GM19238 (cell line): ENCODE data around the gene HNRNPA0.
"Not testable (repeated sequence)": the region's sequence is repeated elsewhere in the genome, so short reads cannot be mapped to it uniquely, and the experiment has no call there.

ENCODE experiments used
- DNase-seq: peaks from one replicate; pipeline ENCODE4 v3.0.0; 2011; ENCODE audit warnings: low spot score; ENCODE audit not compliant: insufficient read length

Gene HNRNPA0

DNA sequence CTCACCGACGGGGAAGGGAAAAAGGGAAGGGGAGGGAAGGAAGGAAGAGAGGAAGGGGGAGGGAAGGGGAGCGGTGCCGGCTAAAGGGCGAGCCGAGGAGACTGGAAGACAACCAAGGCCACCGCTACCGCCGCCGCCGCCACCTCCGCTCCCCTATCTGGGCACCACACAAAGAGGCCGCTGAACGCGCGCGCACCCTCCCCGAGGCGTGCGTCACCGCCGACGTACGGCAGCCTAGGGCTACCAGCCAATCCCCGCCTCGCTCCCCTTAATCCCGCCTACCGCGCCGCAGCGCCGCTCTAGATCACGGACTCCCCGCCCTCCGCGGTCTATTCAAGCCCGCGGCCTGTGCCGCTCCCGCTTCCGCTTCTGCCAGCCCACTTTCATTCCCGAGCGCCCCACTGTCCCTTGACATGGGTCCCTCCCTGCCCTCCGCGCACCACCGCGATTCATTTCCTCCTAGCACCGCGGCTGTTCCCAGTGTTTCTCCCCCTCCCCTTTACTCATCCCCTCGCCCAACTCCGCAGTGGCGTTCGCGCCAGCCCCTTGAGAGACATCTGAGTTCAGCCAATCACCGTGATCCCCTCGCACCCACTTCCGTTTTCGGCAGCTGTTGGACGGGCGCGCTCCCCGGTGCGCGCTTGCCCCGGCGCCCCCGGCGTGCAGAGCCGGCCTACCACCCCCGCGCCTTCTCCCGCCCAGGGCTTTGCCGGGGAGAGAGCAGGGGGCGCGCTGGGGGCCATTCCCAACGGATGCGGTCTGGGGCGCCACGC is at the start of gene HNRNPA0:
Gene HNRNPA0, minus strand, starts transcription at position 176 of the 773 bp plus-strand sequence. CDS start 297 bp downstream, outside the sequence.
- peak; percentile 87 for DNase-seq

DNA sequence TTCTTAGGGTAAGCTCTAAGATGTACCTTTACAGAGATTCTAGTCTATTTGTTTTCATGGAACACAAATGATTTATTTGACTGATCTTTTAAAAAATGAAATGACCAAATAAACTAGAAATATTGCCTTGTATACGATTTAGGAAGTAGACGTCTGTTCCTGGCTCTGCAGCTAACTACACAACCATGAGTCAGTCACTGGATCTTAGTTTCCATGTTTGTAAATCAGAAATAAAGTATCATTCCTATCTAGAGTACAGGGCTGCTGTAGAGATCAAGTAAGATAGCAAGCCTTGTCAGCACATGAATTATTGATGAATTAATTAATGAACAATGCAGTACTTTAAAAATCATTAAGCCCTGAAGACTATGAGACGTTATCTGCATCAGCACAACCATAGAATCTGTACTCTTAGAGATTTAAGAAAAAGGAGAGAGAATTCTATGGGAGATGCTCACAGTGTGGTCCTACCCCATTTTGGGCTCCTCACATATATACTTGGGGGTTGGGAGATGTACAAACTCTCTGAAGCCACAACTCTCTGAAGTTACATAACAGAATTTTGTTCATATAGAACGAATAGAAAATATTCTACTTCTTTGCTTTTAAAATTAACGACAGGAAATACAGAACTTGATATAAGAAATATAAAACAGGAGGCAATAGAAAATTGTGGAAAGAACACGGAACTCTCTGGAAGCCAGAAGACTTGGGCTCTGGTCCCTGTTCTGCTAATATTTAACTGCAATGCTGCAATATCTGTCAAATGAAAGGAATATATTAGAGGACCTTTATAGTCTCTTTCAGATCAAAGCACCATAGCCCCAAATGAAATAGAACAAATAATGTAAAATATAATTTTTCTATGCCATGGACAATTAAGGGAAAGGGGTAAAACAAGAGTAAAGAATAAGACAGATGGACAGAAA is 48.4 kb upstream of the HNRNPA0 start:
- DNase-seq = no peak

GRCh38 chr5:137800700-137801411 is 46.7 kb upstream of the HNRNPA0 start:
- DNase-seq = no peak

DNA sequence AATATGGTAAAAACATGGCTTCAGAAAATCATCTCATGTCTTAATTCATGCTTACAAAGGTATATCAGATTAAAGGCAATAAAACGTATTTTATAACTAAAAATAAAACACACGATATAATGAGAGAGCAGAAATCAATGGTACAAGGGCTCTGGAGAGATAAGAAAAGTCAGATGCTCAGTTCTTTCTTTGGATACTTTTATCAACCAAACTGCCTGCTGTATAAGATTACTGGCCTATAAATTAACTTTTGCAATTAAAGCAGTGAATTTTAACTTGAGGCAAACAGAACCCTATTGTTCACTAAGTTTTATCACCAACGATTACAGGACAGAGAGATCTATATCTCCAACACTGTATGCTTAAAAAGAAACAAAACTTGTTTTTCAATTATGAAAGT is 42.1 kb upstream of the HNRNPA0 start:
- no peak for DNase-seq

GRCh38 chr5:137794863-137795262 is 40.7 kb upstream of the HNRNPA0 start:
- no peak for DNase-seq

GRCh38 chr5:137792303-137792702 is 38.1 kb upstream of the HNRNPA0 start:
- no peak for DNase-seq

DNA sequence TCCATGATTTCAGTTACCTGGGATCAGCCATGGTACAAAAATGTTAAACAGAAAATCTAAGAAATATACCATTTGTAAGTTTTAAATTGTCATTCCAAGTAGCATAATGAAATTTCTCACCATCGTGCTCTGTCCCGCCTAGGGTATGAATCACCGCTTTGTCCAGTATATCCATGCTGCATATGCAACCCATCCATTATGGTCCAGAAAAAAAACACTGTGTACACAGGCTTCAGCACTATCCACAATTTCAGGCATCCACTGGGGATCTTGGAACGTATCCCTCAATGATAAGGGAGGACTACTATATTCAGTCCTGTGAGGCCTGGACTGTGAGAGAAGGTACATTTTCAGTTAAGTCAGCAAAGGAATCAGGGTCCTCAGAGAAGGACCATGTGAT is 37.6 kb upstream of the HNRNPA0 start:
- DNase-seq = no peak

DNA sequence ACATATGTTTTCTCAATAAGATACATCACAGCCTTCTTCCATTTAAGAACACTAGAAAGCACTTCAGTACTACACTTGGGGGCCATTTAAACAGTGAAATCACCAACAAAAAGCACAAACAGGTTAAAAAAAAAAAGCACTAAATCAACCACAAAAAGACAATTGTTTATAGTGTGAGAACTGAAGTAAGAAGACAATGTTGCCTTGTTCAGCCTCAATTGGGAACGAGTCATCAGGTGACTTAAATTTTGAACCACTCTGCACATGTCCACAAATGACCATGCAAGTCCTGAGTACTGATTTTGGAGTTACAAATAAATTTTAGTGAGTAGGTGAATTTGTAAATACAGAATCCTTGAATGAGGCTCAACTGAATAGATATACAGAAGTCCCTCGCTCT is 37.2 kb upstream of the HNRNPA0 start:
- no peak for DNase-seq

DNA sequence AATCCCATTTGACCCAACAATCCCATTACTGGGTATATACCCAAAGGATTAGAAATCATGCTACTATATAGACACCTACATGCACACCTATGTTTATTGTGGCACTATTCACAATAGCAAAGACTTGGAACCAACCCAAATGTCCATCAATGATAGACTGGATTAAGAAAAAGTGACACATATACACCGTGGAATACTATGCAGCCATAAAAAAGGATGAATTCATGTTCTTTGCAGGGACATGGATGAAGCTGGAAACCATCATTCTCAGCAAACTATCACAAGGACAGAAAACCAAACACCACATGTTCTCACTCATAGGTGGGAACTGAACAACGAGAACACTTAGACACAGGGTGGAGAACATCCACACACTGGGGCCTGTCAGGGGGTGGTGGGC is 34.4 kb upstream of the HNRNPA0 start:
- DNase-seq = not testable (repeated sequence)

DNA sequence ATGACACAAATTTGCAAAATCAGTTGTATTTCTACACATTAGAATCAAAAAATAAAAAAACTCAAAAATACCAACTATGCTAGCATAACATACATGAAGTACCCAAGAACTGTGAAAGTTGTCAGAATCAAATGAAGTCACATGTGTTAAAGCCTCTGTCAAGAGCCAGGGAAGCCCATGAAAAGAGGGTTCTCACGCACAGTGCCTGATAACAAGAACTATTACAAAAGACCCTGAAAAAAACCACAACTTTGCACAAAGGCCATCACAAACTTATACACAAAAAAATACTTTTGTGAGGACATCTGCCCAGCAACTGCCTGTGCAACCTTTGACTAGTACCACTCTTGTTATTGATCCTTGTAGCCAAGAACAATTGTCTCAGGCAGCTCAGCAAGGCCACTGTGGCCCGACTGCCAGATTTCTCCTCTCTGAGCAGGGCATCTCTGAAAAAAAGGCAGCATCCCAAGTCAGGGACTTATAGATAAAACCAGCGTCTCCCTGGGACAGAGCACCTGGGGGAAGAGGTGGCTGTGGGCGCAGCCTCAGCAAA is 28.9 kb upstream of the HNRNPA0 start:
- DNase-seq = no peak

DNA sequence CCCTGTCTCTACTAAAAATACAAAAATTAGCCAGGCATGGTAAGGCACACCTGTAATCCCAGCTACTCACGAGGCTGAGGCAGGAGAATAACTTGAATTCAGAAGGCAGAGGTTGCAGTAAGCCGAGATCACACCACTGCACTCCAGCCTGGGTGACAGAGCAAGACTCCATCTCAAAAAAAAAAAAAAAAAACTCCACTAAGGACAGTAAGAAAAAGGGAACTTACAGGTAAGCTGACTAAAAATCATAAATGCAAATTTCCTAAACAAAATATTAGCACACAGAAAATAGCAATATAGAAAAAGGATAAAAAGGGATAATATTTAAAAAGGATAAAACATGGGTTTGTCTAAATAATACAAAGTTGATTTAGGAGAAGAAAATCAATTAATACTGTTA is 27.9 kb upstream of the HNRNPA0 start:
- no peak for DNase-seq

DNA sequence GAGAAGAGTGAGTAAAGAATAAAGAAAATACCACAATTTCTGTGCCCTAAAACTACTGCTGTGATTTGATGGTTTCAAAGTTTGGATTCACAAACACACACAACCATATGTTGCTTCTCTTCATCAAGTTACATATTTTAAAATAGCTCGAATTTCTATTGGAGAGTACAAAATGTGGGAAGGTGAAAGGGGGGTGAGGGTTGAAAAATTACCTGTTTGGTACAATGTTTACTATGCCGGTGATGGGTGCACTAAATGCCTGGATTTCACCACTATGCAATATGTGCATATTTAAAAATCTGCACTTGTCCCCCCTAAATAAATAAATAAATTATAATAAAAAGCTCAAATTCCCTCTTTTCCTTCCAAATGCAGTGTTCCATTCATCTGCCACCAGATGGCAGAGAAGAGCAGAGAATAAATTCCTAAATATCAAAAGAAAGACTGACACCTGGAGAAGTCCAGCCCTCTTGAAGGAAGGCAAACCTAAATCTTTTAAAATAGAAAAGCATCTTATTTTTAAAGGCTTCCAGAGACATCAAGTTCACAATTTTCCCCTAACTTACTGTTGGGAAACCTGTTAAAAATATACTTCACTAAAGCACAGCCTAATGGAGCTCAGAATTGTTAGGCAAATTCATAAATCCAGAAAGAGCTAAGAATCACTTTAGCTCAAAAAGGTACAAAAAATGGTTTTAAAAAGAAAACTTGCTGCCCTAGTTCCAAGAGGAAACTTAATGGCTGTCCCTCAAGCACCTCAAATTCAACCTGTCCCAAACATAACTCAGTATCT is 24.8 kb upstream of the HNRNPA0 start:
- DNase-seq = no peak

GRCh38 chr5:137767937-137768336 is 13.8 kb upstream of the HNRNPA0 start:
- DNase-seq = not testable (repeated sequence)

- DNase-seq = no peak
These were observed 7.4 kb upstream of the HNRNPA0 start for GRCh38 chr5:137761566-137761965.

GRCh38 chr5:137760719-137761516 is 6.8 kb upstream of the HNRNPA0 start:
- no peak for DNase-seq

GRCh38 chr5:137760294-137760693 is 6.1 kb upstream of the HNRNPA0 start:
- DNase-seq = no peak

- no peak for DNase-seq
These were observed 4.6 kb upstream of the HNRNPA0 start for GRCh38 chr5:137758715-137759306.

DNA sequence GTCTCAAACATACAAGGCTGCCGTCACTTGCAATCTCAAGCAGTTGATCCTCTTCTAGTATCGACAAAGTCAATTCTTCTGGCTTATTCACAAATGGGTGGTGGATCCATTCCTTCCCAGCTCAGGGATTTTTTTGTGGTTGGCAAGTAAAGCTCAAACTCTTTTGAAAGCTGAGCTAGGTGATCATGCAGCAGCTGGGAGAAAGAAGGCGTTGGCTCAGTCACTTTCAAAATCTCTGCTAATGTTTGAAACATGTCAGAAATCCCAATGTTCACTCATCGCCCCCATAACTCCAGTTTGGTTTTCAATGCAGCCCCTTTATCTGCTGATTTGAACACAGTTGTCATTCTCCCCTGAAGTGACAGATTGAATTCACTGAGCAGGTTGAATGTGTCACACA is 4.0 kb upstream of the HNRNPA0 start:
- no peak for DNase-seq

DNA sequence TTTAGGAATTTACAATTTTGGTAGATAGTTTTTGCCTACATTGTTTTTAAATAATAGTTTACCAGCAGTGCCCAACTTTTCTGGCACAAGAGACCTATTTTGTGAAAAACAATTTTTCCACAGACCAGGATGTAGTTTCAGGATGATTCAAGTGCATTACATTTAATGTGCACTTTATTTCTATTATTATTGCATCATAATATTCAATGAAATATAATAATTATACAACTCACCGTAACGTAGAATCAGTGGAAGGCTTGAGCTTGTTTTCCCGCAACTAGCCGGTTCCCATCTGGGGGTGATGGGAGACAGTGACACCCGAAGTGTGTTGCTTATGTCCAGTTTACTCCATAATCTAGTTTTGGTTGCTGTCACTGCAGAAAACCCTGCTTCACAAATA is 3.5 kb upstream of the HNRNPA0 start:
- no peak for DNase-seq
